Hepatocyte (in vitro differentiated cells): ENCODE data around the gene ZNF664.

Experiments used
- EZH2 ChIP-seq: fragments of 200-600 bp; sonication (generic); IDR thresholded peaks from 2 replicates; pipeline ENCODE4 v1.6.1; 2016; ENCODE audit warnings: antibody characterized with exemption, mild to moderate bottlenecking, borderline replicate concordance
- TF ChIP-seq, protein P1 (sequence below): fragments of 200-600 bp; sonication (generic); IDR thresholded peaks from 2 replicates; pipeline ENCODE4 v1.5.1; 2016; ENCODE audit warnings: antibody characterized with exemption, mild to moderate bottlenecking; ENCODE audit not compliant: poor library complexity

GRCh38 chr12:123976227-123976826 lies 3.3 kb downstream of the ZNF664 start:
- TF ChIP-seq, protein P1, sequence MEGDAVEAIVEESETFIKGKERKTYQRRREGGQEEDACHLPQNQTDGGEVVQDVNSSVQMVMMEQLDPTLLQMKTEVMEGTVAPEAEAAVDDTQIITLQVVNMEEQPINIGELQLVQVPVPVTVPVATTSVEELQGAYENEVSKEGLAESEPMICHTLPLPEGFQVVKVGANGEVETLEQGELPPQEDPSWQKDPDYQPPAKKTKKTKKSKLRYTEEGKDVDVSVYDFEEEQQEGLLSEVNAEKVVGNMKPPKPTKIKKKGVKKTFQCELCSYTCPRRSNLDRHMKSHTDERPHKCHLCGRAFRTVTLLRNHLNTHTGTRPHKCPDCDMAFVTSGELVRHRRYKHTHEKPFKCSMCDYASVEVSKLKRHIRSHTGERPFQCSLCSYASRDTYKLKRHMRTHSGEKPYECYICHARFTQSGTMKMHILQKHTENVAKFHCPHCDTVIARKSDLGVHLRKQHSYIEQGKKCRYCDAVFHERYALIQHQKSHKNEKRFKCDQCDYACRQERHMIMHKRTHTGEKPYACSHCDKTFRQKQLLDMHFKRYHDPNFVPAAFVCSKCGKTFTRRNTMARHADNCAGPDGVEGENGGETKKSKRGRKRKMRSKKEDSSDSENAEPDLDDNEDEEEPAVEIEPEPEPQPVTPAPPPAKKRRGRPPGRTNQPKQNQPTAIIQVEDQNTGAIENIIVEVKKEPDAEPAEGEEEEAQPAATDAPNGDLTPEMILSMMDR, result no peak
- TF ChIP-seq EZH2, result no peak
